HCT116 (cell line): ENCODE data around the gene TRIM63.

Experiments used
- CEBPB ChIP-seq: IDR thresholded peaks from 2 replicates; pipeline ENCODE4 v1.6.1; 2012; ENCODE audit warnings: low read depth
- CTCF ChIP-seq, 3 experiments: fragments of 200-600 bp in 1 of 3; sonication (generic) in 1 of 3; IDR thresholded peaks in 2 of 3; conservative IDR thresholded peaks in 1 of 3; 2 replicates each; pipeline ENCODE4 v1.5.1; 2012 to 2017; ENCODE audit warnings: low read depth in 2 of 3, low read length in 2 of 3, antibody characterized with exemption in 1 of 3, borderline replicate concordance in 1 of 3, control low read depth in 1 of 3, mild to moderate bottlenecking in 1 of 3, mixed read lengths in 1 of 3, mixed run types in 1 of 3, moderate library complexity in 1 of 3; ENCODE audit not compliant: insufficient read depth in 1 of 3
- POLR2AphosphoS5 ChIP-seq: IDR thresholded peaks from 2 replicates; pipeline ENCODE4 v1.6.1; 2011; ENCODE audit warnings: mild to moderate bottlenecking, low read depth, low read length, moderate library complexity
- SP1 ChIP-seq: IDR thresholded peaks from 2 replicates; pipeline ENCODE4 v1.6.1; 2012; ENCODE audit warnings: low read depth

GRCh38 chr1:26075421-26076144 is 8.2 kb upstream of the TRIM63 start:
- no peak for TF ChIP-seq CTCF (IDR thresholded peaks at IDR 0.05 in 2 of 3, conservative IDR thresholded peaks at IDR 0.05 in 1 of 3; ENCODE audit: borderline replicate concordance in 1 of 3, insufficient read depth in 1 of 3, low read depth in 2 of 3, low read length in 2 of 3)
- no peak for TF ChIP-seq POLR2AphosphoS5
- no peak for TF ChIP-seq CEBPB
- no peak for TF ChIP-seq SP1
